GM19324 (cell line): ENCODE results near the gene BCL2L11.

Experiments
- ATAC-seq: cut with Tn5 transposase; IDR thresholded peaks from one replicate; pipeline ENCODE4 v1.9.1; 2021; ENCODE audit warnings: mild to moderate bottlenecking, moderate library complexity; ENCODE audit not compliant: unreplicated experiment, low FRiP score

BCL2L11 gene

DNA sequence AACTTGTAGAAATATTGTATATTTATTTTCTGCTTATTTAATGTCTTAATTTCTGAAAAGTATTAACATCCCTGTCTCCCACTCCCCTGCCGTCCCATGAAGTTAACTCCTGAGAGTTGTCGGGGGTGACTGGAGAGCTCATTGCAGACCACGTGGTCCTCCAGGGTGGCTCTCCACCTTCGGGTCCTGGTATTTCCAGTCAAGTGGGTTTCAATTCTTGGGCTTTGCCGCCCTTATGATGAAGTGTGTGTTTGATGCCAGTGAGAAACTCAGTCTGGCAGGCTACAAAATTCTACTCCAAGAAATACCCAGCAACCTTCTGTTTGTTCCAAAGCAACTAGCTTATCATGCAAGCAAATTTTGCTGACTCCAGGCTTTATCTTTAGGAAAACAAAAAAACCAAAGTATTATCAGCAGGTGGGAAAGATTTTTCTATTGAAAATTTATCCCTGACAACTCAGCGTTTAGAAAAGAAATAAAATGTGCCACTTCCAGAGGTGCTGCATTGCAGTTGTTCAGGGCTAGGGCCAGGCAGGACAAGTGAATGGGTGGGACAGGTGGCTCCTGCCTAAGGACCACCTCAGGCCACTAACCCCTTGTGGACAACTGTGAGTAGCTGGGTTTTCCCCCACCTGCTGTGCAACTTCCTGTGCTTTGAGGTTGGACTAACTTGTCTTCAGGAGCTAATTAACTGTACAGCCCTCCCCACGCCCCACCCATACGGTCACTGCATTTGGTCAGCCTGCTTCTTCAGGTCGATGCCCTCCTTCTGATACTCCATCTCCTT, 46.6 kb downstream of the BCL2L11 start:
- no peak for ATAC-seq

DNA sequence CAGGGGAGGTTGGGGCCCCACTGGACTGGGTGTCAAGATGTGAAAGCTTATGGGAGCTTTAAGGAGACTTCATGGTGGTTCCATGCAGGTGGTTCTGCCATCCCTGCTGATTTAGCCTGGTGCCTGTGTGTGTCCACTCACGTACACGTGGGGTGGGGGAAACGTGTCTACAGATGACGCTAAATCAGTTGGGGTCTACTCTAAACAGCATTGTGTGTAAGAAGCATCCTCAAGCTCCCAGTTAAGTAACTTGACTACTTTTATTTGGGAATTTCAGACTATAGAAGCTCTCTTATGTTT, 47.1 kb downstream of the BCL2L11 start:
- no peak for ATAC-seq

DNA sequence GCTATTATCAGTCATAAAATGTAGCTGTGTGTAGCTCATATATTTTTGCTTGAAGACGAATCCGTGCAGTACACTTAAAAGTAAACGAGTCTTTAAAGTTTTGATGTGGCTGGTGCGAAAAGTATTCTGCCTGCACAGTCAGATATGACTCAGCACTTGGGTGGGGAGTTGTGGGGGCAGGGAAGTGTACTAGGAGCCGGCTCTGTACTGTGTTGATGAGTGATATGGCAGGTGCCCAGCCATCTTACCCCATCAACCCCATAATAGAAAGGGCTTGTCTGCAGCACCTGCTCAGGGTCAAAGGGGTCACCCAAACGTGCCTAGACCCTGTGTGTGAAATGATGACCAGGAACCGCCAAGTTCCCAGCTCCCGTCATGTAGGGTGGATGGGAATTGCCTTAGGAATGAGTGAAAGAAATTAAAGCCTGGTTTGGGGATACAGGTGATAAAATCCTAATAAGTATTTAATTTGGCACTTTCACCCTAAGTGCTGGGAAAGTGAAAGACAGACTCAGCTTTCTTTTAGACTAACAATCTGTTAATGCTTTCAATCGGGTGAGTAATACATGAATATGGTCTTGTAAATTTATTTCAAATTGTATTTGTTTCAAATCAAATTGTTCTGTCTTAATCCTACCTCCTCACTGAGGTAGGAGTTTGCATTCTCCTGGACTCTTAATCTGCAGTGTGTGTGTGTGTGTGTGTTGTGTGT, 48.0 kb downstream of the BCL2L11 start:
- no peak for ATAC-seq

GRCh38 chr2:111169268-111169667, 48.6 kb downstream of the BCL2L11 start:
- no peak for ATAC-seq

- ATAC-seq, result no peak
These were observed 49.2 kb downstream of the BCL2L11 start for GRCh38 chr2:111169924-111170323.

GRCh38 chr2:111171337-111171930, 50.7 kb downstream of the BCL2L11 start:
- ATAC-seq, result no peak

DNA sequence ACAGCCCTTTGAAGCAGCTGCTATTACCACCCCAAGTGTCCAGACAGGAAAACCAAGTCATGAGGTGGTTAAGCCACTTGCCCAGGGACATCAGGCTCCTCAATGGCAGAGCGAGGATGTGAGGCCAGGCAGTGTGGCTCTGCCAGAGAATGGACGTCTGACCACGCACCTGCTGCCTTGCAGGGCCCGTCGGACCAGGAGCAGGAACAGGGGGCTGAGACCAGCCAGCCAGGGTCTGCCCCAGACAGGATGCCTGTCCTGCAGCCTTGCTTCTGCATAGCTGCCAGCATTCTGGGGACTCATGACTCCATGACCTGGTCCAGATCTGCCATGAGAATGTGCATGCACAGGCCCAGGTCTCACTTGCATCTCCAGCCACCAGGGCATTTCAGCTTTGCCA, 52.0 kb downstream of the BCL2L11 start:
- ATAC-seq, result no peak

DNA sequence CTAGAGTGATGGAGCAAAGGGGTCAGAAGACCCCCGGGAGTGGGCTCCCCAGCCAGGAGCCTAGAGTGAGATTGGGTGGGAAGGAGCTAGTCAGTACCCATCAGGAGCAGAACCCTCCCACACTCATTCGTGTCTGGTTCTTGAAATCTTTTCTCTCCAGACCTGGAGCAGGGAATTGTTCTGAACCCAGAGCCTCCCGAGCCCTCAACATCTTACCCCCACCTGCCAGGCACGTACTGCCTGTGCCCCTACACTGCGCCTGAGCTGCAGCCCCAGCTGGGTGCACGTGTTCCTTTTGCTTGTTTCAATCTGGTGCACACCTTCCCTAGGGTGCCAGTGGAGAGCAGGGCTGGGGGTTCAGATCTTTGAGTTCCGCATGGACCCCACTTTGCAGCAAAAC, 52.6 kb downstream of the BCL2L11 start:
- ATAC-seq, result no peak

DNA sequence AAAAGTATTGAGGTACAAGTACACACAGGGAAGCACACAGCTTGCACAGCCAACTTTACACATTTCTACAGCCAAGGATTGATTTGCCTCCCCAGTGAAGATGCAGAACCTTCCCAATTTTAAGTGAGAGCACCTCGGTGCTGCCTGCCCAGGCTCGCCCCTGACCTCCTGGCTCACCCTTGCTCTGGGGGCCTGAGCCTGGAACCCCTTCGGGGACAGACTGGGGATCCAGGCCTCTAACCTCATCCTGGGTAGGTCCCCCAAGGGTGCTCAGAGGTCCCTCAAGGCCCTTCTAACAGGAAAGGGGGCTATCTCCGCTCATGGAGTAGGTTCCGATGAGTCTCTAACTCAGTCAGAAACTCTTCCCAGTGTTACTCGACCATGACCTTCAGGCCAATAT, 53.1 kb downstream of the BCL2L11 start:
- ATAC-seq, result no peak

GRCh38 chr2:111175615-111176014, 54.9 kb downstream of the BCL2L11 start:
- ATAC-seq, result no peak

DNA sequence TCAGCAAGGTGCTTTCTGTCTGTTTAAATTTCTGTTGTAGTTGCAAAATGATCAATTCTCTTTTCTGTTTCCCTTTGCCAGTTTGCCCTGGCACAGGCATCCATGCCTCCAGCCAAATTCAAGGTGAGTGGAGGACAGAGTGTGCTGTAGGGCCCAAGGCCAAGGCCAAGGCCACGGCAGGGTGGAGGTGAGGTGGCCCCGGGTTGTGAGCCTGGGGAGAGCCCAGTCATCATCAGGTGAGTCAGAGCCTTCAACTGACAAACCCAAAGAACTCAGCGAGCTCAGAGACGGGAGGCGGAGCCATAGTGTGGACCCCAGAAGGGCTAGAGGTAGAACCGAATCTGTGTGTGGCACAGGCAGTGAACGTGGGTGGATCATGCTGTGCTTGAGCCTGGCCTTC, 55.7 kb downstream of the BCL2L11 start:
- ATAC-seq, result no peak

DNA sequence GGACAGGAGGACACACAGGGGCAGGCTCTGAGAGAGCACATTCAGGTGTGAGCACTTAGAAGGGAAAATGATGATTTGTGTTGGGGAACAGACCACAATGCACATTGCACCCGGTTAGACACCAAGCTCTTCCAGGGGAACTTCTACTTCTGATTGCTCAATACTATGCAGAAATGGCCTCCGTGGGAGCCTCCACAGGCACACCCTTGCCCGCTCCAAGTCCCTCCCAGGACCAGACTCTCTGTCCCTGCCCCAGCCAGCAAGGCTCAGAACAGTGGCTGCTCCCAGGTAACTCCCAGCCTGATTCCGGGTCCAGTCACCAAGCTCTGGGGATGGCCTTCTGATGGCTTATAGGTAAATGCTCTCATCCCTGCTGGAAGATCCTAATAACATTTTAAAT, 56.2 kb downstream of the BCL2L11 start:
- ATAC-seq, result no peak

DNA sequence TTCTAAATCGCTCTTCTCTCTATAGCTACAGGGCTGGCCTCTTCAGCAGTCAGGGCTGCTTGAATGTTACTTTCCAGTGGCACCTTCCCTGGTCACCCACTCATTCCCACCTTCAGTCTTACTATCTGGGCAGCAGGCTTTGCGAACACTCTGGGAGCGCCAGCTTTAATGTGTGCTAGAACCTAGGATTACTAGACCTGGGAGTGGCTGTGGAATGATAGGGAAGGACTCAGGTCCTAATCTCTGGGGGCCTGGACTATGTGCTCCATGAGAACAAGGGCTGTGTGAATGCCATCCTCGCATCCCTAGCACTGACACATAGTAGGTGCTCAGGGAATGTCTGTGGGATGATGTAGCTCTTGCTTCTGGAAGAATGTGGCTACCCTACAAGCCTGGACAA, 57.6 kb downstream of the BCL2L11 start:
- no peak for ATAC-seq

GRCh38 chr2:111178730-111179405, 58.2 kb downstream of the BCL2L11 start:
- ATAC-seq, result no peak

DNA sequence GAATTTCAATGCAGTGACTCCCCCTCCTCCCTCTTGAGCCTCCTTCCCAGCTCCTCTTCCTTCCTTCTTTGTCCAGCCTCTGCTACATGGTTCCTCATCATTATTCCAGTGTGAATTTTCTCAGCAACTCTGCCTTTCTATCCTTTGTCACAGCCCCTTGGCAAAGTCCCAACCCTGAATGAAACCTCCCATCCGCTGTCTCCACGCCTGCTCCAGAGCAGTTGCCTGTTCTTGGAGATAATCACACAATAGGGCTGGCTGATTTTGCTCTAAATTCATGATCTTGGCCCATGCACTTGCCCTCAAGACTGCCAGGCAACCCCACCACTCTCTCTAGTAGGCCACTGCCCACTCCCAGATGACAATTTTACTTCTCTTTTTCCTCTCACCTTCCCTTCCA, 61.4 kb downstream of the BCL2L11 start:
- ATAC-seq, result no peak

GRCh38 chr2:111182740-111183139, 62.0 kb downstream of the BCL2L11 start:
- no peak for ATAC-seq

GRCh38 chr2:111184725-111185310, 64.1 kb downstream of the BCL2L11 start:
- no peak for ATAC-seq

DNA sequence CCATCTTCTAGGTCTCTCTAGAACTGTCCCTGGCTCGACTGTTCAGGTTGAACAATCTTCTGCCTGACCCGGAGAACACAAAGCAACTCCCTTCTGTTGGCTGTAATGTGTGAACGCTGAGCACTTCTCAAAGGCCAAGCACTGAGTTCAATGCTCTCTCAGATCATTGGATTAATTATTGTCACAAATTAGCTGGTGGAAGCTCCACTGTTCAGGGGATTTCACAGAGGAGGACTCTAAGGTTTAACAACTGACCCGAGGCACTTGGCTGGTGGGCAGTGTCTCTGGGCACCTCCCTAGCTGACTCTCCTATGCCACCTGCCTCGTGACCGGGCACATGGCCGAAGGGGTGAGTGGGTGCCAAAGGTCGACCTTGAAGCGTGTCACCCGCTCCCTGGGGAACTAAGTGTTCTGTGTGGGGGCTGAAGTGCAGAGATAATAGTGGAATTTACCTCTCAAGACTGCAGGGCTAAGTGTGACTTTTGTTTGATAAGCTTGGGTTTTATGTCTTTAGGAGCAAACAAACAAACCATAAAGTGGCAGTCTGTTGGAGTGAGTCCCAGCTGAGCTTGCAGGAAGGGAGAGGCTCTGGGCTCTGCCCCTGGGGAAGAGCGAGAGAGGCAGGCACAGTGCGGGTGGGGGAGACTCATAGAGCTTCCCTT, 64.8 kb downstream of the BCL2L11 start:
- no peak for ATAC-seq

GRCh38 chr2:111186121-111186715, 65.5 kb downstream of the BCL2L11 start:
- ATAC-seq, result no peak

- no peak for ATAC-seq
These were observed 66.2 kb downstream of the BCL2L11 start for GRCh38 chr2:111186933-111187332.
